ENCODE data around the gene CHST11. TPM values are rescaled to one million over a fixed set of nuclear protein-coding genes. Genes with fewer than 3 reads are reported as not detected.

Gene CHST11
- total RNA-seq, 1 experiment from 2014 or later = 1.1 TPM

GRCh38 chr12:104494137-104494792, 37.5 kb downstream of the CHST11 start:
- no peak for DNase-seq (ENCODE audit: low spot score)
- BruUV-seq (replicated peaks) = no TSS peak
- POLR2A ChIA-PET (ENCODE audit: low non-redundant PET) = no interaction called here
- Histone ChIP-seq H3K4me3 (ENCODE audit: low read depth, low read length, poor library complexity, severe bottlenecking) (no peak overlapping the region), H3K4me1 (ENCODE audit: insufficient read depth, low read length, poor library complexity, severe bottlenecking) (no peaks in the 10 kb centered on the region), H3K27me3 (replicated peaks; ENCODE audit: insufficient read depth, low read depth, low read length, poor library complexity) (no peaks in the 10 kb centered on the region), H3K27ac (ENCODE audit: low read depth, low read length, poor library complexity, severe bottlenecking) (no peak overlapping the region), H3K36me3 (ENCODE audit: insufficient read depth, low read length, poor library complexity, severe bottlenecking) (no peaks in the 10 kb centered on the region), H3K9me3 (ENCODE audit: low read depth, low read length, poor library complexity, severe bottlenecking) (no peaks in the 10 kb centered on the region)
- TF ChIP-seq, protein P1, sequence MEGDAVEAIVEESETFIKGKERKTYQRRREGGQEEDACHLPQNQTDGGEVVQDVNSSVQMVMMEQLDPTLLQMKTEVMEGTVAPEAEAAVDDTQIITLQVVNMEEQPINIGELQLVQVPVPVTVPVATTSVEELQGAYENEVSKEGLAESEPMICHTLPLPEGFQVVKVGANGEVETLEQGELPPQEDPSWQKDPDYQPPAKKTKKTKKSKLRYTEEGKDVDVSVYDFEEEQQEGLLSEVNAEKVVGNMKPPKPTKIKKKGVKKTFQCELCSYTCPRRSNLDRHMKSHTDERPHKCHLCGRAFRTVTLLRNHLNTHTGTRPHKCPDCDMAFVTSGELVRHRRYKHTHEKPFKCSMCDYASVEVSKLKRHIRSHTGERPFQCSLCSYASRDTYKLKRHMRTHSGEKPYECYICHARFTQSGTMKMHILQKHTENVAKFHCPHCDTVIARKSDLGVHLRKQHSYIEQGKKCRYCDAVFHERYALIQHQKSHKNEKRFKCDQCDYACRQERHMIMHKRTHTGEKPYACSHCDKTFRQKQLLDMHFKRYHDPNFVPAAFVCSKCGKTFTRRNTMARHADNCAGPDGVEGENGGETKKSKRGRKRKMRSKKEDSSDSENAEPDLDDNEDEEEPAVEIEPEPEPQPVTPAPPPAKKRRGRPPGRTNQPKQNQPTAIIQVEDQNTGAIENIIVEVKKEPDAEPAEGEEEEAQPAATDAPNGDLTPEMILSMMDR (conservative IDR thresholded peaks at IDR 0.05; ENCODE audit: low read depth, low read length) = no peak
- no peak for TF ChIP-seq EZH2 (IDR thresholded peaks at IDR 0.05; ENCODE audit: borderline replicate concordance, low read depth, low read length, poor library complexity, severe bottlenecking)
- CTCF ChIA-PET = no interaction called here
- intact Hi-C loops (cut with micrococcal nuclease; ENCODE audit: unreplicated experiment) = no loop called here

DNA sequence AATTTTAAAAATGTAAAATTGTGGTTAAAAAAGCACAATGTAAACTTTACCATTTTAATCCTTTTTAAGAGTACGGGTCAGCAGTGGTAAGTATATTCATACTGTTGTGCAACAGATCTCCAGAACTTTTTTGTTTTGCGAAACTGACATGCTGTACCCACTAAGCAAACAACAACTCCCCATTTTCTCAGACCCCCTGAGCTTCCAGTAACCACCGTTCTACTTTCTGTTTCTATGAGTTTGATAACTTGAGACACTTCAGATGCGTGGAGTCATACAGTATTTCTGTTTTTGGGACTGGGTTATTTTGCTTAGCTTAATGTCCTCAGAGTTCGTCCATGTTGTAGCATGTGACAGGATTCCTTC, 38.0 kb downstream of the CHST11 start:
- no peaks in the 10 kb centered on the region for H3K9me3 ChIP-seq (ENCODE audit: low read depth, low read length, poor library complexity, severe bottlenecking)
- no peaks in the 10 kb centered on the region for H3K4me1 ChIP-seq (ENCODE audit: insufficient read depth, low read length, poor library complexity, severe bottlenecking)
- no peaks in the 10 kb centered on the region for H3K27me3 ChIP-seq (replicated peaks; ENCODE audit: insufficient read depth, low read depth, low read length, poor library complexity)
- ChIA-PET POLR2A (ENCODE audit: low non-redundant PET) (no interaction called here), CTCF (no interaction called here)
- no peak for DNase-seq (ENCODE audit: low spot score)
- intact Hi-C loops (cut with micrococcal nuclease; ENCODE audit: unreplicated experiment) = no loop called here
- TF ChIP-seq, protein P1 (conservative IDR thresholded peaks at IDR 0.05; ENCODE audit: low read depth, low read length) = no peak
- TF ChIP-seq EZH2 (IDR thresholded peaks at IDR 0.05; ENCODE audit: borderline replicate concordance, low read depth, low read length, poor library complexity, severe bottlenecking) = no peak
- H3K36me3 ChIP-seq (ENCODE audit: insufficient read depth, low read length, poor library complexity, severe bottlenecking) = no peaks in the 10 kb centered on the region
- H3K27ac ChIP-seq (ENCODE audit: low read depth, low read length, poor library complexity, severe bottlenecking) = no peak overlapping the region
- BruUV-seq (replicated peaks) = no TSS peak
- H3K4me3 ChIP-seq (ENCODE audit: low read depth, low read length, poor library complexity, severe bottlenecking) = no peak overlapping the region

- H3K9me3 ChIP-seq (ENCODE audit: low read depth, low read length, poor library complexity, severe bottlenecking) = no peaks in the 10 kb centered on the region
- no peaks in the 10 kb centered on the region for H3K36me3 ChIP-seq (ENCODE audit: insufficient read depth, low read length, poor library complexity, severe bottlenecking)
- no TSS peak for BruUV-seq (replicated peaks)
- no peak overlapping the region for H3K27ac ChIP-seq (ENCODE audit: low read depth, low read length, poor library complexity, severe bottlenecking)
- TF ChIP-seq, protein P1 (conservative IDR thresholded peaks at IDR 0.05; ENCODE audit: low read depth, low read length) = no peak
- no peak for TF ChIP-seq EZH2 (IDR thresholded peaks at IDR 0.05; ENCODE audit: borderline replicate concordance, low read depth, low read length, poor library complexity, severe bottlenecking)
- POLR2A ChIA-PET (ENCODE audit: low non-redundant PET) = no interaction called here
- intact Hi-C loops (cut with micrococcal nuclease; ENCODE audit: unreplicated experiment) = no loop called here
- DNase-seq (ENCODE audit: low spot score) = no peak
- H3K4me1 ChIP-seq (ENCODE audit: insufficient read depth, low read length, poor library complexity, severe bottlenecking) = no peaks in the 10 kb centered on the region
- no peaks in the 10 kb centered on the region for H3K27me3 ChIP-seq (replicated peaks; ENCODE audit: insufficient read depth, low read depth, low read length, poor library complexity)
- CTCF ChIA-PET = no interaction called here
- H3K4me3 ChIP-seq (ENCODE audit: low read depth, low read length, poor library complexity, severe bottlenecking) = no peak overlapping the region
Observed at GRCh38 chr12:104495786-104496185, 39.0 kb downstream of the CHST11 start.

Measured in A673 (cell line).